ENCODE results near the gene MRRF.

Gene MRRF

DNA sequence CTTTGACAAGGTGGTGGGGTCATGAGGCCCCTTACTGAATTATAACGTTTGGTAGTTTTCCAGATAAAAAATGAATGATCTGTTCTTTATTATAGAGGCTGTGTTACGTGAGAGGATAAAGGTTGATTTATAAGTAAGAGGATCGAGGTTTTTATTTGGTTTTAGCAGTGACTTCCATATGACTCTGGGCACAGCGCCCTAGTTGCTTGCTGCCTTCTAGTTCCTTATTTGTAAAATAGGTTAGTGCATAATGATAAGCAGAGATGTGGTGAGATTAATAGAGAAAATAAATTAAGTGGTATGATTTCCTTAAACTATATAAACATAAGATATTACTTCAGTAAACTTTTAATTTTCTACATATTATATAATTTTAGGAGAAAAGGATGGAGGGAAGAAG lies 29.8 kb downstream of the MRRF start:
- no peak for DNase-seq
- H3K27me3 ChIP-seq (ENCODE audit: insufficient read depth, low read depth, severe bottlenecking): no peaks in the 10 kb centered on the region
- no peaks in the 10 kb centered on the region for H3K9me3 ChIP-seq (ENCODE audit: severe bottlenecking)
- TF ChIP-seq, protein P1, sequence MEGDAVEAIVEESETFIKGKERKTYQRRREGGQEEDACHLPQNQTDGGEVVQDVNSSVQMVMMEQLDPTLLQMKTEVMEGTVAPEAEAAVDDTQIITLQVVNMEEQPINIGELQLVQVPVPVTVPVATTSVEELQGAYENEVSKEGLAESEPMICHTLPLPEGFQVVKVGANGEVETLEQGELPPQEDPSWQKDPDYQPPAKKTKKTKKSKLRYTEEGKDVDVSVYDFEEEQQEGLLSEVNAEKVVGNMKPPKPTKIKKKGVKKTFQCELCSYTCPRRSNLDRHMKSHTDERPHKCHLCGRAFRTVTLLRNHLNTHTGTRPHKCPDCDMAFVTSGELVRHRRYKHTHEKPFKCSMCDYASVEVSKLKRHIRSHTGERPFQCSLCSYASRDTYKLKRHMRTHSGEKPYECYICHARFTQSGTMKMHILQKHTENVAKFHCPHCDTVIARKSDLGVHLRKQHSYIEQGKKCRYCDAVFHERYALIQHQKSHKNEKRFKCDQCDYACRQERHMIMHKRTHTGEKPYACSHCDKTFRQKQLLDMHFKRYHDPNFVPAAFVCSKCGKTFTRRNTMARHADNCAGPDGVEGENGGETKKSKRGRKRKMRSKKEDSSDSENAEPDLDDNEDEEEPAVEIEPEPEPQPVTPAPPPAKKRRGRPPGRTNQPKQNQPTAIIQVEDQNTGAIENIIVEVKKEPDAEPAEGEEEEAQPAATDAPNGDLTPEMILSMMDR (IDR thresholded peaks at IDR 0.05; ENCODE audit: low read depth, low read length): no peak
- H3K27ac ChIP-seq: no peak overlapping the region
- H3K4me3 ChIP-seq (ENCODE audit: low read depth, low read length): no peak overlapping the region
- H3K36me3 ChIP-seq: peaks cover 48% of the 10 kb centered on the region

DNA sequence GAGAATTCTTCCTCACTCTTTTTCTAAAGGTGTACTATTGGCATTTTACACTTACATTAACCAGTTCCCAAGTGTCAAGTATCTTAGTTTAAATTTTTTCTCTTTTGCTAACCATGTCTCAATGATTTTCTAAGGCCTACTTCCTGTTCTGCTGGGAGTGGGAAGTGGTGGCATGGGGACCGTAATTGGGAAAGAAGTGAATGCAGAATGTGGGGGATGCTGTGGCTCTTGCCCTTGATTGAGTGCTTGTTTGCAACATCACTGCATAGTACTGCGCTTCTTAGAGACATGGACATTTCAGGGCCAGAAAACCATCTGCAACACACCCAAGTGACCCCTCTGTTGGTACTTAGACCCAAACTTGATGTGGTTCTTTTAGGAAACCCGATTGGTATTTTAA lies 32.8 kb downstream of the MRRF start:
- TF ChIP-seq, protein P1 (IDR thresholded peaks at IDR 0.05; ENCODE audit: low read depth, low read length): no peak
- DNase-seq: no peak
- no peaks in the 10 kb centered on the region for H3K9me3 ChIP-seq (ENCODE audit: severe bottlenecking)
- peaks cover 35% of the 10 kb centered on the region for H3K36me3 ChIP-seq
- no peak overlapping the region for H3K27ac ChIP-seq
- no peak overlapping the region for H3K4me3 ChIP-seq (ENCODE audit: low read depth, low read length)
- H3K27me3 ChIP-seq (ENCODE audit: insufficient read depth, low read depth, severe bottlenecking): no peaks in the 10 kb centered on the region

DNA sequence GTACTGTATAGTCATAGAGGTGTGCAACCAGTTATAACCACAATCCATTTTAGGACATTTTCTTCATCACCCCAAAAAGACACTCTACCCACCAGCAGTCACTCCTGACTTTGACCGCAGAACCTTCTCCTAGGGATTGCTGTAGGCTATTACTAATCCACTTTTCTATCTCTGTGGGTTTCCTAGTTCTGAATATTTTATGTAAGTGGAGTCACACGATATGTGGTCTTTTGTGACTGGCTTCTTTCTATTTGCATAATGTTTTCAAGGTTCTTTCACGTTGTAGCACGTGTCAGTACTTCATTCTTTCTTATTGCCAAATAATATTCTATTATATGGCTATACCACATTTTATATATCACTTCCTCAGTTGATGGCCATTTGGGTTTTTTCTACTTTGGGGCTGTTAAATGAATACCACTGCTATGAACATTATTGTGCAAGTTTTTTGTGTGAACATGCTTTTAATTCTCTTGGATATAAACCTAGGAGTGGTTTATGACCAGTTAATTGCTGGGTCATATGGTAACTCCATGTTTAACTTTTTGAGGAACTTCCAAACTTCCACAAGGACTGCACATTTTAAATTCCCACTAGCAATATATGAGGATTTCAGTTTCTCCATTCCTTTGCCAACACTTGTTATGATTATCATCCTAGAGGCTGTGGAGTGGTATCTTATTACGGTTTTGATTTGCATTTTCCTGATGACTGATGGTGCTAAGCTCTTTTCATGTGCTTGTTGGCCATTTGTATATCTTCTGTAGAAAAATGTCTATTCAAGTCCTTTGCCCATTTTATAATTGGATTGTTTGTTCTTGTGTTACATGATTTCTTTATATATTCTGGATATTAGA lies 37.8 kb downstream of the MRRF start:
- TF ChIP-seq, protein P1 (IDR thresholded peaks at IDR 0.05; ENCODE audit: low read depth, low read length): no peak
- Histone ChIP-seq H3K27me3 (ENCODE audit: insufficient read depth, low read depth, severe bottlenecking) (no peaks in the 10 kb centered on the region), H3K36me3 (peaks cover 23% of the 10 kb centered on the region), H3K9me3 (ENCODE audit: severe bottlenecking) (no peaks in the 10 kb centered on the region), H3K4me3 (ENCODE audit: low read depth, low read length) (no peak overlapping the region), H3K27ac (no peak overlapping the region)
- no peak for DNase-seq

DNA sequence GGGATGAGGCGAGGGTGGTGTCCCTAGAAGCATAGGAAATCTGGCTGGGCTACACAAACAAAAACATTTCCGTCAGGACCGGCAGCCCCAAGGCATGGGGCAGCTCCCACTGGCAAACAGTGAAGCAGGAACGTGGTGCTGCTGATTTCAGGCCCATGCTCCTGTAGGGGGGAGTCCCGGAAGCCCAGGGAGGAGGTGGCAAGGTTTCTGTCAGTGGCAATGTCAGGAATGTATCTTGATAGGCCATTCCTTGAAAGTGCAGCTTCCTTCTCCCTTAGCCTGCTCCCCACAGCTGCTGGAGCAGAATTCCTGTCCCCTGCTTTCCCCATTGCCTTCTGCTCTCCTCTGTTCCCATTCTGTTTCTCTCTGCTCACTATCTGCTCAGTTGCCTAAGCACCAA lies 42.4 kb downstream of the MRRF start:
- no peak overlapping the region for H3K4me3 ChIP-seq (ENCODE audit: low read depth, low read length)
- peaks cover 20% of the 10 kb centered on the region for H3K36me3 ChIP-seq
- H3K27ac ChIP-seq: no peak overlapping the region
- TF ChIP-seq, protein P1 (IDR thresholded peaks at IDR 0.05; ENCODE audit: low read depth, low read length): no peak
- no peaks in the 10 kb centered on the region for H3K9me3 ChIP-seq (ENCODE audit: severe bottlenecking)
- H3K27me3 ChIP-seq (ENCODE audit: insufficient read depth, low read depth, severe bottlenecking): no peaks in the 10 kb centered on the region
- DNase-seq: no peak

DNA sequence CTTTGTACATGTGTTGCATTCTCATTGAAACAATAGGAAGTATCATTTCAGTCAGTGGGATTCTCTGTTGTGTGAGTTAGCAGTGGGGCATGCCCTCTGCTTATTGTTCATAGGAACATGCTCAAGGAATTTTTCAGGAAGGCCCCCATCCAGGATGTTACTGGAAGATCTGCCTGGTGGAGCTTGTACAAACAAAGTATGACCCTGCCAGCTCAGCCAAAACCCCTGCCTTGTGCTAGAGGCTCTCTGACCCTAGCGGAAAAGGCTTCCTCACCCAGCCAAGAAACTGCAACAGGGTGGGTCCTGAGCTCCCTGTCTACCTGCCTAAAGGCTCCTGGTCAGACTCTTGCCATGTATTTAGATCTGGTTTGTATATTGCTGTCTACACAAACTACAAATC lies 43.2 kb downstream of the MRRF start:
- H3K9me3 ChIP-seq (ENCODE audit: severe bottlenecking): no peaks in the 10 kb centered on the region
- no peak overlapping the region for H3K4me3 ChIP-seq (ENCODE audit: low read depth, low read length)
- no peaks in the 10 kb centered on the region for H3K27me3 ChIP-seq (ENCODE audit: insufficient read depth, low read depth, severe bottlenecking)
- TF ChIP-seq, protein P1 (IDR thresholded peaks at IDR 0.05; ENCODE audit: low read depth, low read length): no peak
- DNase-seq: no peak
- peaks cover 21% of the 10 kb centered on the region for H3K36me3 ChIP-seq
- no peak overlapping the region for H3K27ac ChIP-seq

DNA sequence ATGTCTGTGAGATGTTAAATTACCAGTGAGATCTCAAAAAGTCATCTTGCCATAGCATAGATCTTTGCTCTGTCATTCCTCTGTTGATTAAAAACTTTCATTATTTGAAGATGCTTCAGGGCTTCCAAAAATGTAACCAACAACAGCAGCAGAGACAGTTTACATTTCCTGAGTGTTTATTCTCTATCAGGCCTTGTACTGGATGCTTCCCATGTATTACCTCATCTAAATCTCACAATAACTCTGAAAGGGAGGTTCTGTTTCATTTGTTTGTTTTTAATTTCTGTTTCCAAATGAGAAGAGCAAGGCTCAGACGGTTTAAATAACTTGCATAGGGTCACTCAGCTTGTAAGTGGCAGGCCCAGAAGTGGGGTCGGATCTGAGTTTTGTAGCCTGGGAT lies 45.2 kb downstream of the MRRF start:
- no peak overlapping the region for H3K4me3 ChIP-seq (ENCODE audit: low read depth, low read length)
- TF ChIP-seq, protein P1 (IDR thresholded peaks at IDR 0.05; ENCODE audit: low read depth, low read length): no peak
- H3K27ac ChIP-seq: no peak overlapping the region
- DNase-seq: no peak
- H3K36me3 ChIP-seq: peaks cover 40% of the 10 kb centered on the region
- H3K27me3 ChIP-seq (ENCODE audit: insufficient read depth, low read depth, severe bottlenecking): no peaks in the 10 kb centered on the region
- H3K9me3 ChIP-seq (ENCODE audit: severe bottlenecking): no peaks in the 10 kb centered on the region

Measured in WERI-Rb-1 (cell line).